ENCODE data around the gene TIMM44. TPM values are rescaled to one million over a fixed set of nuclear protein-coding genes. Genes with fewer than 3 reads are reported as not detected.

TIMM44 gene
- polyA plus RNA-seq, 1 experiment: 43.3 TPM

GRCh38 chr19:7917267-7918061, 26.0 kb downstream of the TIMM44 start:
- POLR2A ChIA-PET: interaction anchor here (0.6 to 3.9 kb wide), 3 partner anchors 11 to 519 kb away, joined by 3 to 16 read pairs (median 4); partner anchors contain the start of gene MAP2K7

GRCh38 chr19:7916955-7917266, 26.6 kb downstream of the TIMM44 start:
- ChIA-PET CTCF (interaction anchor here (1.0 to 3.0 kb wide), 3 partner anchors 8 to 86 kb away, joined by 3 to 12 read pairs (median 5); no protein-coding TSS in a partner anchor), POLR2A (interaction anchor here (1.1 to 3.9 kb wide), 2 partner anchors 11 to 13 kb away, joined by 4 to 16 read pairs; partner anchors contain the start of gene MAP2K7)
- TF ChIP-seq CTCF (IDR thresholded peaks at IDR 0.05; ENCODE audit: low read depth, low read length): no peak
- H3K4me3 ChIP-seq (ENCODE audit: low read depth, low read length): peak overlapping the region; percentile 43
- no peak overlapping the region for H3K27ac ChIP-seq (ENCODE audit: low read depth, low read length)
- DNase-seq (ENCODE audit: low read depth, low spot score): no peak
- no peaks in the 10 kb centered on the region; the same call in 1 of the 2 replicates for H3K9me3 ChIP-seq (ENCODE audit: control insufficient read depth, insufficient read depth, low read length)
- peaks cover 7% of the 10 kb centered on the region for H3K27me3 ChIP-seq (ENCODE audit: control insufficient read depth, insufficient read depth, low read length)

More at GRCh38 chr19:7917267-7918061, 26.0 kb downstream of the TIMM44 start:
- CTCF ChIA-PET: interaction anchor here (0.6 to 3.0 kb wide), 6 partner anchors 9 to 815 kb away, joined by 4 to 12 read pairs (median 5); partner anchors contain the start of gene TIMM44
- Histone ChIP-seq H3K9me3 (ENCODE audit: control insufficient read depth, insufficient read depth, low read length) (no peaks in the 10 kb centered on the region; the same call in 1 of the 2 replicates), H3K27me3 (ENCODE audit: control insufficient read depth, insufficient read depth, low read length) (peaks cover 7% of the 10 kb centered on the region), H3K27ac (ENCODE audit: low read depth, low read length) (no peak overlapping the region), H3K4me3 (ENCODE audit: low read depth, low read length) (peak overlapping the region; percentile 43)
- peak; percentile 68 for TF ChIP-seq CTCF (IDR thresholded peaks at IDR 0.05; ENCODE audit: low read depth, low read length)
- no peak for DNase-seq (ENCODE audit: low read depth, low spot score)

GRCh38 chr19:7916103-7916954, 27.1 kb downstream of the TIMM44 start:
- Histone ChIP-seq H3K27ac (ENCODE audit: low read depth, low read length) (no peak overlapping the region), H3K9me3 (ENCODE audit: control insufficient read depth, insufficient read depth, low read length) (no peaks in the 10 kb centered on the region; the same call in 1 of the 2 replicates), H3K27me3 (ENCODE audit: control insufficient read depth, insufficient read depth, low read length) (peaks cover 7% of the 10 kb centered on the region), H3K4me3 (ENCODE audit: low read depth, low read length) (peak overlapping the region; percentile 40)
- ChIA-PET CTCF (interaction anchor here (0.5 to 1.6 kb wide), 5 partner anchors 8 to 48 kb away, joined by 3 to 5 read pairs (median 3); no protein-coding TSS in a partner anchor), POLR2A (interaction anchor here (1.0 to 3.9 kb wide), 2 partner anchors 13 to 23 kb away, joined by 8 to 16 read pairs; partner anchors contain the start of gene MAP2K7)
- DNase-seq (ENCODE audit: low read depth, low spot score): no peak
- TF ChIP-seq CTCF (IDR thresholded peaks at IDR 0.05; ENCODE audit: low read depth, low read length): no peak

GRCh38 chr19:7915250-7916102, 28.0 kb downstream of the TIMM44 start:
- DNase-seq (ENCODE audit: low read depth, low spot score): no peak

More at GRCh38 chr19:7915250-7916102, 28.0 kb downstream of the TIMM44 start:
- Histone ChIP-seq H3K4me3 (ENCODE audit: low read depth, low read length) (peak overlapping the region; percentile 40), H3K27me3 (ENCODE audit: control insufficient read depth, insufficient read depth, low read length) (peaks cover 7% of the 10 kb centered on the region), H3K9me3 (ENCODE audit: control insufficient read depth, insufficient read depth, low read length) (no peaks in the 10 kb centered on the region; the same call in 1 of the 2 replicates), H3K27ac (ENCODE audit: low read depth, low read length) (no peak overlapping the region)
- no peak; the same call in 1 of the 2 replicates for TF ChIP-seq CTCF (IDR thresholded peaks at IDR 0.05; ENCODE audit: low read depth, low read length)
- CTCF ChIA-PET: interaction anchor here (0.5 to 1.0 kb wide), 4 partner anchors 8 to 47 kb away, joined by 3 read pairs; no protein-coding TSS in a partner anchor
- POLR2A ChIA-PET: interaction anchor here (0.6 to 3.9 kb wide), 3 partner anchors 12 to 22 kb away, joined by 6 to 16 read pairs (median 8); partner anchors contain the start of gene MAP2K7

Measured in AG04450 (cell line).